WTC11 (cell line): Measurements from ENCODE around the gene LILRA1. TPM values are rescaled to one million over a fixed set of nuclear protein-coding genes. Genes with fewer than 3 reads are reported as not detected.
"Not testable (repeated sequence)": the region's sequence is repeated elsewhere in the genome, so short reads cannot be mapped to it uniquely, and the experiment has no call there.

Experiments used
- ATAC-seq: fragments of 200-7000 bp; cut with Tn5 transposase; 2 replicates; pipeline ENCODE4 v1.10.0; 2021; ENCODE audit warnings: mild to moderate bottlenecking, moderate library complexity
- CTCF ChIA-PET: fragments of 300-600 bp; sonication (Branson Sonifier 250); formaldehyde crosslinking; loops from one replicate; lab custom pipeline; 2021; ENCODE audit warnings: antibody characterized with exemption; lab: Charles Lee
- POLR2A ChIA-PET: fragments of 350-600 bp; sonication (Branson Sonifier 250); formaldehyde crosslinking; loops from one replicate; lab custom pipeline; 2021; ENCODE audit warnings: antibody characterized with exemption; lab: Charles Lee
- DNase-seq: peaks from one replicate; pipeline ENCODE4 v3.0.0; 2021; ENCODE audit warnings: low spot score
- H3K27ac Mint-ChIP-seq: 2 replicates; pipeline ENCODE4 v1.8.0; 2021; ENCODE audit warnings: mixed read lengths
- H3K27me3 Mint-ChIP-seq: 2 replicates; pipeline ENCODE4 v1.8.0; 2021; ENCODE audit warnings: low read depth, mild to moderate bottlenecking, moderate library complexity, mixed read lengths
- H3K36me3 Mint-ChIP-seq: 2 replicates; pipeline ENCODE4 v1.8.0; 2021; ENCODE audit warnings: mixed read lengths
- H3K4me1 Mint-ChIP-seq: 2 replicates; pipeline ENCODE4 v1.8.0; 2022; ENCODE audit warnings: mixed read lengths
- H3K4me3 Mint-ChIP-seq: 2 replicates; pipeline ENCODE4 v1.8.0; 2021; ENCODE audit warnings: mild to moderate bottlenecking, moderate library complexity, mixed read lengths
- H3K9me3 Mint-ChIP-seq: 2 replicates; pipeline ENCODE4 v1.8.0; 2021; ENCODE audit warnings: mixed read lengths
- AFF4 ChIP-seq: sonication (generic); formaldehyde crosslinking; IDR thresholded peaks from 2 replicates; pipeline ENCODE4 v1.8.1; 2023; ENCODE audit warnings: mild to moderate bottlenecking, missing genetic modification reagents, borderline replicate concordance
- AR ChIP-seq: fragments of 250-450 bp; sonication (Bioruptor Pico); IDR thresholded peaks from 2 replicates; pipeline ENCODE4 v1.9.0; 2021; ENCODE audit warnings: mild to moderate bottlenecking
- ATF1 ChIP-seq: sonication (generic); formaldehyde crosslinking; IDR thresholded peaks from 2 replicates; pipeline ENCODE4 v1.8.1; 2023; ENCODE audit warnings: mild to moderate bottlenecking, moderate library complexity, missing genetic modification reagents
- CTCF ChIP-seq: fragments of 200-600 bp; IDR thresholded peaks from 2 replicates; pipeline ENCODE4 v1.8.0; 2022; ENCODE audit warnings: antibody characterized with exemption
- MLX ChIP-seq: sonication (generic); formaldehyde crosslinking; IDR thresholded peaks from 2 replicates; pipeline ENCODE4 v1.8.1; 2023; ENCODE audit warnings: mild to moderate bottlenecking, missing genetic modification reagents, moderate library complexity
- MYBL2 ChIP-seq: sonication (generic); formaldehyde crosslinking; IDR thresholded peaks from 2 replicates; pipeline ENCODE4 v1.8.1; 2023; ENCODE audit warnings: mild to moderate bottlenecking, moderate library complexity, missing genetic modification reagents
- NR3C1 ChIP-seq: sonication (generic); formaldehyde crosslinking; conservative IDR thresholded peaks from 2 replicates; pipeline ENCODE4 v1.8.1; 2023; ENCODE audit warnings: low read depth, mild to moderate bottlenecking, missing genetic modification reagents
- PREB ChIP-seq: sonication (generic); formaldehyde crosslinking; IDR thresholded peaks from 2 replicates; pipeline ENCODE4 v1.8.1; 2022; ENCODE audit warnings: mild to moderate bottlenecking, missing genetic modification reagents, moderate library complexity, borderline replicate concordance
- SOX15 ChIP-seq: fragments of 250-450 bp; sonication (Bioruptor Pico); IDR thresholded peaks from 2 replicates; pipeline ENCODE4 v1.9.0; 2021; ENCODE audit warnings: mild to moderate bottlenecking
- STAT6 ChIP-seq: sonication (generic); formaldehyde crosslinking; conservative IDR thresholded peaks from 2 replicates; pipeline ENCODE4 v1.8.1; 2023; ENCODE audit warnings: mild to moderate bottlenecking, low read depth, missing genetic modification reagents, moderate library complexity
- USF1 ChIP-seq: sonication (generic); formaldehyde crosslinking; IDR thresholded peaks from 2 replicates; pipeline ENCODE4 v1.8.0; 2022; ENCODE audit warnings: mild to moderate bottlenecking, missing genetic modification reagents
- ZNF263 ChIP-seq: sonication (generic); formaldehyde crosslinking; IDR thresholded peaks from 2 replicates; pipeline ENCODE4 v1.8.1; 2022; ENCODE audit warnings: low read depth, mild to moderate bottlenecking, moderate library complexity, missing genetic modification reagents
- ZNF281 ChIP-seq: sonication (generic); formaldehyde crosslinking; IDR thresholded peaks from 2 replicates; pipeline ENCODE4 v1.8.0; 2023; ENCODE audit warnings: mild to moderate bottlenecking, missing genetic modification reagents
- ZNF396 ChIP-seq: fragments of 250-450 bp; sonication (Bioruptor Pico); IDR thresholded peaks from 2 replicates; pipeline ENCODE4 v1.8.0; 2021; ENCODE audit warnings: mild to moderate bottlenecking, moderate library complexity, borderline replicate concordance
- total RNA-seq: library from RNA; stranded (reverse); gene quantifications from 3 replicates; pipeline ENCODE4 v1.2.3, GENCODE V29; 2021

Gene LILRA1
- total RNA-seq, 1 experiment from 2014 or later, result not detected

GRCh38 chr19:54643583-54643982, 50.2 kb downstream of the LILRA1 start:
- ATAC-seq, H3K27ac Mint-ChIP-seq, H3K4me1 Mint-ChIP-seq, H3K4me3 Mint-ChIP-seq, POLR2A ChIA-PET, CTCF ChIA-PET, DNase-seq: not testable (repeated sequence)
- H3K27me3 Mint-ChIP-seq, result peaks cover 12% of the 10 kb centered on the region
- peaks cover 35% of the 10 kb centered on the region for H3K36me3 Mint-ChIP-seq
- peaks cover 76% of the 10 kb centered on the region for H3K9me3 Mint-ChIP-seq

GRCh38 chr19:54644056-54644455, 50.6 kb downstream of the LILRA1 start:
- Mint-ChIP-seq H3K4me3 (no peak overlapping the region), H3K27me3 (peaks cover 7% of the 10 kb centered on the region), H3K4me1 (no peaks in the 10 kb centered on the region), H3K27ac (no peak overlapping the region), H3K36me3 (peaks cover 30% of the 10 kb centered on the region), H3K9me3 (peaks cover 76% of the 10 kb centered on the region)
- ATAC-seq (no peak), DNase-seq (no peak)
- CTCF ChIA-PET, result no interaction called here
- POLR2A ChIA-PET, result no interaction called here
- TF ChIP-seq ZNF396 (CRISPR knock-in tag), result no peak
- no peak for TF ChIP-seq MLX (CRISPR knock-in tag)
- TF ChIP-seq SOX15 (CRISPR knock-in tag), result no peak
- no peak for TF ChIP-seq PREB (CRISPR knock-in tag)
- no peak for TF ChIP-seq ZNF281
- TF ChIP-seq ATF1 (CRISPR knock-in tag), result no peak
- no peak for TF ChIP-seq ZNF263
- no peak for TF ChIP-seq USF1 (CRISPR knock-in tag)
- TF ChIP-seq MYBL2 (CRISPR knock-in tag), result no peak

GRCh38 chr19:54646331-54646841, 53.0 kb downstream of the LILRA1 start:
- DNase-seq (no peak), ATAC-seq (no peak)
- Mint-ChIP-seq H3K36me3 (peaks cover 24% of the 10 kb centered on the region), H3K9me3 (peaks cover 66% of the 10 kb centered on the region), H3K27me3 (peaks cover 7% of the 10 kb centered on the region), H3K4me3 (no peak overlapping the region), H3K4me1 (no peaks in the 10 kb centered on the region), H3K27ac (no peak overlapping the region)
- ChIA-PET POLR2A (no interaction called here), CTCF (no interaction called here)
- TF ChIP-seq CTCF (no peak), AR (no peak), NR3C1 (no peak), STAT6 (CRISPR knock-in tag) (no peak), AFF4 (CRISPR knock-in tag) (no peak)
